ENCODE results near the gene LDB3.

- TF ChIP-seq POLR2A (IDR thresholded peaks at IDR 0.05): no peak
- TF ChIP-seq, protein P1, sequence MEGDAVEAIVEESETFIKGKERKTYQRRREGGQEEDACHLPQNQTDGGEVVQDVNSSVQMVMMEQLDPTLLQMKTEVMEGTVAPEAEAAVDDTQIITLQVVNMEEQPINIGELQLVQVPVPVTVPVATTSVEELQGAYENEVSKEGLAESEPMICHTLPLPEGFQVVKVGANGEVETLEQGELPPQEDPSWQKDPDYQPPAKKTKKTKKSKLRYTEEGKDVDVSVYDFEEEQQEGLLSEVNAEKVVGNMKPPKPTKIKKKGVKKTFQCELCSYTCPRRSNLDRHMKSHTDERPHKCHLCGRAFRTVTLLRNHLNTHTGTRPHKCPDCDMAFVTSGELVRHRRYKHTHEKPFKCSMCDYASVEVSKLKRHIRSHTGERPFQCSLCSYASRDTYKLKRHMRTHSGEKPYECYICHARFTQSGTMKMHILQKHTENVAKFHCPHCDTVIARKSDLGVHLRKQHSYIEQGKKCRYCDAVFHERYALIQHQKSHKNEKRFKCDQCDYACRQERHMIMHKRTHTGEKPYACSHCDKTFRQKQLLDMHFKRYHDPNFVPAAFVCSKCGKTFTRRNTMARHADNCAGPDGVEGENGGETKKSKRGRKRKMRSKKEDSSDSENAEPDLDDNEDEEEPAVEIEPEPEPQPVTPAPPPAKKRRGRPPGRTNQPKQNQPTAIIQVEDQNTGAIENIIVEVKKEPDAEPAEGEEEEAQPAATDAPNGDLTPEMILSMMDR (IDR thresholded peaks at IDR 0.05): no peak
- TF ChIP-seq POLR2AphosphoS5 (IDR thresholded peaks at IDR 0.05): no peak
- TF ChIP-seq EP300 (IDR thresholded peaks at IDR 0.05): no peak
Observed at GRCh38 chr10:86769991-86770390, 101.7 kb downstream of the LDB3 start.
